ENCODE data around the gene CAMK1G.

- TF ChIP-seq POLR2AphosphoS5 (IDR thresholded peaks at IDR 0.05; ENCODE audit: low read depth) (no peak), CTCF (conservative IDR thresholded peaks at IDR 0.05; ENCODE audit: low read depth in 2 of 2) (no peak), EZH2 (IDR thresholded peaks at IDR 0.05; ENCODE audit: low read depth, unreplicated experiment) (no peak), REST (IDR thresholded peaks at IDR 0.05; ENCODE audit: unreplicated experiment) (no peak), ZNF462 (CRISPR knock-in tag; IDR thresholded peaks at IDR 0.05) (no peak), EZH2phosphoT487 (IDR thresholded peaks at IDR 0.05; ENCODE audit: unreplicated experiment) (no peak), JUNB (IDR thresholded peaks at IDR 0.05; ENCODE audit: unreplicated experiment) (no peak), CREB1 (CRISPR knock-in tag; IDR thresholded peaks at IDR 0.05; ENCODE audit: low read depth) (no peak), ETS1 (IDR thresholded peaks at IDR 0.05) (no peak), ZNF331 (CRISPR knock-in tag; IDR thresholded peaks at IDR 0.05; ENCODE audit: low read depth) (no peak)
These were observed 35.4 kb downstream of the CAMK1G start for GRCh38 chr1:209618756-209619420.
